ENCODE results near the gene SCUBE3. TPM values are rescaled to one million over a fixed set of nuclear protein-coding genes. Genes with fewer than 3 reads are reported as not detected.

The SCUBE3 gene
- total RNA-seq, 2 donors from 2014 or later: 75.6 to 101 TPM

DNA sequence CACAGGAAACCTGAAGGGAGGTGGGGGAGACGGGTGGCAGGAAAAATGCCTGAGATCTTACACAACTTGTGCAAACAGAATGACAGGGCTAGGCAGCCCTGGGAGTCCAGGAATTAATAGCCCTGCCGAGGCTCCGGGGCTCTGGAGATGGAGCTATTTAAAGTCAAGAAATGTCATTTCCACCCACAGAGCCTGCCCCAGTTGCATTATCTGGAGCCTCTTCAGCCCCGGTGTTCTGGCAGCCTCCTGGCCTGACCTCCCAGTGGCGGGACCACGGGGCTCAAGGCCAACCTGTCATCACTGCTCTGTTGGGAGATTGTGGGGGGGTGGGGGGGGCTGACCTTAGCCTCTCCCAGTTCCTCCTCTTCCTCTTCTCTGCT, 28.5 kb upstream of the SCUBE3 start:
- no peak overlapping the region for H3K4me3 ChIP-seq
- no peaks in the 10 kb centered on the region for H3K27me3 ChIP-seq (replicated peaks; ENCODE audit: insufficient read depth)
- TF ChIP-seq CTCF (IDR thresholded peaks at IDR 0.05): no peak
- no peaks in the 10 kb centered on the region for H3K9me3 ChIP-seq
- H3K4me1 ChIP-seq (ENCODE audit: control insufficient read depth in 1 of 2, low read depth in 2 of 2): peaks cover 26 to 59% of the 10 kb centered on the region in 2 donors
- H3K27ac ChIP-seq: peak overlapping the region; percentile 86 to 88
- no peak for ATAC-seq (ENCODE audit: insufficient number of reproducible peaks, low FRiP score, low read depth)
- H3K36me3 ChIP-seq: no peaks in the 10 kb centered on the region
- no peak for DNase-seq (ENCODE audit: low spot score)

- ATAC-seq (ENCODE audit: insufficient number of reproducible peaks, low FRiP score, low read depth): no peak
- peaks cover 22 to 57% of the 10 kb centered on the region in 2 donors for H3K4me1 ChIP-seq (ENCODE audit: control insufficient read depth in 1 of 2, low read depth in 2 of 2)
- no peak for TF ChIP-seq CTCF (IDR thresholded peaks at IDR 0.05)
- DNase-seq (ENCODE audit: low spot score): no peak
- H3K27me3 ChIP-seq (replicated peaks; ENCODE audit: insufficient read depth): no peaks in the 10 kb centered on the region
- H3K27ac ChIP-seq: peak overlapping the region; percentile 86 to 88
- no peaks in the 10 kb centered on the region for H3K9me3 ChIP-seq
- H3K36me3 ChIP-seq: no peaks in the 10 kb centered on the region
- H3K4me3 ChIP-seq: no peak overlapping the region
Measured at GRCh38 chr6:35185971-35186370, 27.8 kb upstream of the SCUBE3 start.

DNA sequence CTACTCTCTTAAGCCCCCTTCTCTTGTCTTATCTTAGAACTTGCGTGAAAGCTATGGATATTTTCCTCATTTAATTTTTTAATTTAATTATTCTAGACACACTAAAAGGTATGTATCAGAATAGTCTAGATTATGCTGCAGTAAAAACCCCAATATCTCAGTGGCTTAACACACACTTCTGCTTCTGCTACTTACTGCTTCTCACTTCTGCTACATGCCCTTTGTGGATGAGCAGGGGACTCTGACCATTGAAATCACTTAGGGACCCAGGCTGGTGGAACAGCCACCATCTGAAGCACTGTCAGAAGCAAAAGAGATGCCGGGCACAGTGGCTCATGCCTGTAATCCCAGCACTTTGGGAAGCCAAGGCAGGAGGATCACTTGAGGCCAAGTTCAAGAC, 27.2 kb upstream of the SCUBE3 start:
- DNase-seq (ENCODE audit: low spot score): no peak
- no peak for TF ChIP-seq CTCF (IDR thresholded peaks at IDR 0.05)
- Histone ChIP-seq H3K27ac (peak overlapping the region; percentile 86 to 88), H3K9me3 (no peaks in the 10 kb centered on the region), H3K36me3 (no peaks in the 10 kb centered on the region), H3K27me3 (replicated peaks; ENCODE audit: insufficient read depth) (no peaks in the 10 kb centered on the region), H3K4me3 (no peak overlapping the region), H3K4me1 (ENCODE audit: control insufficient read depth in 1 of 2, low read depth in 2 of 2) (peaks cover 19 to 53% of the 10 kb centered on the region in 2 donors)
- ATAC-seq (ENCODE audit: insufficient number of reproducible peaks, low FRiP score, low read depth): no peak

- Histone ChIP-seq H3K27ac (no peak overlapping the region), H3K4me3 (no peak overlapping the region), H3K36me3 (no peaks in the 10 kb centered on the region), H3K27me3 (replicated peaks; ENCODE audit: insufficient read depth) (no peaks in the 10 kb centered on the region), H3K9me3 (no peaks in the 10 kb centered on the region), H3K4me1 (ENCODE audit: control insufficient read depth in 1 of 2, low read depth in 2 of 2) (peaks cover 8 to 34% of the 10 kb centered on the region in 2 donors)
- no peak for TF ChIP-seq CTCF (IDR thresholded peaks at IDR 0.05)
- DNase-seq (ENCODE audit: low spot score) (no peak), ATAC-seq (ENCODE audit: insufficient number of reproducible peaks, low FRiP score, low read depth) (no peak)
Measured at GRCh38 chr6:35188886-35189285, 24.9 kb upstream of the SCUBE3 start.

- Histone ChIP-seq H3K36me3 (no peaks in the 10 kb centered on the region), H3K27me3 (replicated peaks; ENCODE audit: insufficient read depth) (no peaks in the 10 kb centered on the region), H3K4me1 (ENCODE audit: control insufficient read depth in 1 of 2, low read depth in 2 of 2) (peaks cover 8 to 21% of the 10 kb centered on the region in 2 donors), H3K4me3 (no peak overlapping the region), H3K27ac (peak overlapping the region in 1 of 2 donors; percentile 53), H3K9me3 (no peaks in the 10 kb centered on the region)
- no peak for TF ChIP-seq CTCF (IDR thresholded peaks at IDR 0.05)
- DNase-seq (ENCODE audit: low spot score): no peak
- no peak for ATAC-seq (ENCODE audit: insufficient number of reproducible peaks, low FRiP score, low read depth)
Measured at GRCh38 chr6:35190306-35190705, 23.4 kb upstream of the SCUBE3 start.
